Raji (cell line): ENCODE results near the gene SLC25A39.

Experiments used
- POLR2A ChIP-seq: IDR thresholded peaks from 2 replicates; pipeline ENCODE4 v1.6.1; 2011; ENCODE audit warnings: low read depth, low read length, control low read depth; ENCODE audit not compliant: insufficient read depth

Gene SLC25A39

DNA sequence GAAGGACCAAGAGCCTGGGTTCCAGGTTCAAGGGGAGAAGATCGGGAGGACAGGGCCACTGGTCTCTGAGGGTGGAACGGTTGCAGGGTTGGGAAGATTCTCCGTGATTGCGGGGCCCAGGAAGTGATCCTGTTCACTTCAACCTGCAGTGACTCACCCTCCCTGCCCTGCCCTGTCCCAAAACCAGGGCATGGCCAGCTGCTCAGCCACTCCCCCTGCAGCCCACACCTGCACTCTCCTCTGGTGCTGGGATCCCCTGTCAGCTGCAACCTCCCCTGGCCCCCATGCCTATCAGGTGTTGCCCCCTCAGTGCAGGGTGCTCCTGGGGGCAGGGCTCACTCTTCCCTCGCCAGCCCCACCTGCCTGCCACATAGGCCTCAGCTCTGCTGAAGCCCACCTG is 15.2 kb downstream of the SLC25A39 start:
- TF ChIP-seq POLR2A, result no peak

DNA sequence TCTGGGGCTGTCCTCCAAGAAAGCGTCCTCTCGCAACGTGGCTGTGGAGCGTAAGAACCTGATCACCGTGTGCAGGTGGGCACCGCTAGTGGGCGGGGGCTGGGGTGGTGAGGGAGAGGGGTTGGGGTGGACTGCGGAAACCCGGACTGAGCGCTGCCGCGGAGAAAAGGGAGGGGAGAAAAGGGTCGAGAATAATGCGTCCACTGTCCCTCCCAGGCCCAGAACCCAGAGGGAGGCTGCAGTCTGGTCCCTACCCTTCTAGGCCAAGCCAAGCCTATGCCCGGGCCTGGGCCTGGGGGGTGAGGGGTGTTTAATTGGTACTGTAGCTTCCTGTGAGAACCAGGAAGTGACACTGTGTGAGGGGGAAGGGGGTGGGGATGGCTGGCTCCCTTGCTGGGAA is 15.8 kb downstream of the SLC25A39 start:
- TF ChIP-seq POLR2A, result no peak

- no peak for TF ChIP-seq POLR2A
Observed at GRCh38 chr17:44308320-44308818, 16.3 kb downstream of the SLC25A39 start, which contains the start of gene RUNDC3A. TSS of gene RUNDC3A (plus strand) at chr17:44308601. CDS start at chr17:44308833, 232 bp downstream.

DNA sequence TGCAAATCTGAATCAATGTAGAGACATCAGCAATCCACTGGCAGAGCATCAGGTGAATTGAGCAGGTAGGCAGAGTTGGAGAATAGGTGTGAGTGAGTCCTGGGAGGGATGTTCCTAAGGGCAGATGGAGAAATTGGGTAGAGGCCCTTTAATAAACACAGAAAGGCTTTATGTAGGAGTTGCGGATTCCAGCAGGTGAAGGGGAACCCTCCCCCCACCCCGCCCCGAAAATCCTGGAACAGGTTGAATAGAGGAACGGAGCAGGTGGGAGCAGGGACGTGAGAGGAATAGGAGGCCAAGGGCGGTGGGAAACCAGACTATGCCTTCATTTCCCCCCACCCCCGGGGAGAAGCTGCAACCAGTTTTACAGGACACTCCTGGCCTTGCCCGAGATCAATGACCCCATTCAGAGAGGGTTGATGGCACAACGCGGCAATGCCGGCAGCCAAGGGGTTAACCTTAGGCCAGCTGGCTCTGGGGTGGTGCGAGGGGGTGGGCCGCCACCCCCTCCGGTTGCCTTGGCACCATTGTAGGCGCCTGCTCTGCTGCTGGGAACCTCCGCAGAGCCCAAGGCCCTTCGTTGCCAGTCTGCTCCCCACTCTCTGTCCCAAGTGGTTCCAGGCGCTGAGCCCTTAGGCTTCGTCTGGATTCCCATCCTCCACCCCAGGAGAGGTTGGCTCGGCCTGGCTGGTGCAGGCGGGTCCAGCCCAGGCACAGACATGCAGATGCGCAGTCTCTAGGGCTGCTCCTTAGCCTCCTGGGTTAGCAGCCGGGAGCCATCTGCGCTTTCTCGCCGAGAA is 17.0 kb downstream of the SLC25A39 start:
- no peak for TF ChIP-seq POLR2A

GRCh38 chr17:44304651-44305050 is 20.0 kb downstream of the SLC25A39 start:
- no peak for TF ChIP-seq POLR2A

- TF ChIP-seq POLR2A, result no peak
Observed at GRCh38 chr17:44297975-44298374, 26.6 kb downstream of the SLC25A39 start.

DNA sequence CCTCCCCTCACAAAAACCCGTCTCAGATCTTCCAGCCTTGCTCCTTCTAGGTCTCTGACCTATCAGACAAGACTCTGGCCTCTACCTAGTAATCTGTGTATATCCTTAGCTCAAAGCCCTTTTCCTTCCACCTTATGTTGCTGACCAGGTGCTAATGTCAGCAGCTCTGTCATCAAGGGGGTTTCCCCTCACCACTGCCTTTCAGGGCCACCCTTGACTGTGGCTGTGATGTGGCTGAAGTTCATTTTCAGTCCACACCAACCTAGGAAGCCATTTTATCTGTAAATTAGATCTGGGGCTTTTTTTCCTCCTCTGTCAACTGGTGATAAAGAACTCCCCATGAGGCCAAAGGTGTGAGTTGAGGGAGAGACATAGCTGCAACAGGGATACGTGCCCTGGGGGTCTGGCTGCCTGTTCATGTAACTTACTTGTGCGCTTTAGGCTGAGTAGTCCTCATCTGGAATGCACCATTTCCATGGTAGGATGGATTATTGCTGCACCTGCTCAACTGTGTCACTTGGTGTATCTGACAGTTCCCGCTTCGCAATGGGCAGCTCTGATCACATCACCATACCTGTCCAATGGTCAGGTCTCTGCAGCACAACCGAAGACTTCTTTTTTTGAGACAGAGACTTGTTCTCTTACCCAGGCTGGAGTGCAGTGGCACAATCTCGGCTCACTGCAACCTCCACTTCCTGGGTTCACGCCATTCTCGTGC is 31.0 kb downstream of the SLC25A39 start:
- no peak for TF ChIP-seq POLR2A

GRCh38 chr17:44287651-44288050 is 37.0 kb downstream of the SLC25A39 start:
- TF ChIP-seq POLR2A, result no peak

GRCh38 chr17:44284024-44284400 is 40.6 kb downstream of the SLC25A39 start:
- no peak for TF ChIP-seq POLR2A

GRCh38 chr17:44283344-44284023 is 41.1 kb downstream of the SLC25A39 start:
- no peak for TF ChIP-seq POLR2A

GRCh38 chr17:44282264-44282663 is 42.4 kb downstream of the SLC25A39 start:
- TF ChIP-seq POLR2A, result no peak

GRCh38 chr17:44281570-44281969 is 43.1 kb downstream of the SLC25A39 start:
- TF ChIP-seq POLR2A, result no peak

GRCh38 chr17:44280392-44280937 is 44.2 kb downstream of the SLC25A39 start:
- no peak for TF ChIP-seq POLR2A

GRCh38 chr17:44279666-44280391 is 44.8 kb downstream of the SLC25A39 start:
- no peak for TF ChIP-seq POLR2A

- TF ChIP-seq POLR2A, result no peak
Observed at GRCh38 chr17:44279346-44279665, 45.3 kb downstream of the SLC25A39 start.
